Smooth muscle cell of the brain vasculature (primary cell): ENCODE measurements around the gene WWC2.
"Not testable (repeated sequence)": the region's sequence is repeated elsewhere in the genome, so short reads cannot be mapped to it uniquely, and the experiment has no call there.

Experiments
- DNase-seq: peaks from one replicate; pipeline ENCODE4 v3.0.0-alpha.2; 2012; ENCODE audit warnings: low read depth, low spot score

The WWC2 gene

DNA sequence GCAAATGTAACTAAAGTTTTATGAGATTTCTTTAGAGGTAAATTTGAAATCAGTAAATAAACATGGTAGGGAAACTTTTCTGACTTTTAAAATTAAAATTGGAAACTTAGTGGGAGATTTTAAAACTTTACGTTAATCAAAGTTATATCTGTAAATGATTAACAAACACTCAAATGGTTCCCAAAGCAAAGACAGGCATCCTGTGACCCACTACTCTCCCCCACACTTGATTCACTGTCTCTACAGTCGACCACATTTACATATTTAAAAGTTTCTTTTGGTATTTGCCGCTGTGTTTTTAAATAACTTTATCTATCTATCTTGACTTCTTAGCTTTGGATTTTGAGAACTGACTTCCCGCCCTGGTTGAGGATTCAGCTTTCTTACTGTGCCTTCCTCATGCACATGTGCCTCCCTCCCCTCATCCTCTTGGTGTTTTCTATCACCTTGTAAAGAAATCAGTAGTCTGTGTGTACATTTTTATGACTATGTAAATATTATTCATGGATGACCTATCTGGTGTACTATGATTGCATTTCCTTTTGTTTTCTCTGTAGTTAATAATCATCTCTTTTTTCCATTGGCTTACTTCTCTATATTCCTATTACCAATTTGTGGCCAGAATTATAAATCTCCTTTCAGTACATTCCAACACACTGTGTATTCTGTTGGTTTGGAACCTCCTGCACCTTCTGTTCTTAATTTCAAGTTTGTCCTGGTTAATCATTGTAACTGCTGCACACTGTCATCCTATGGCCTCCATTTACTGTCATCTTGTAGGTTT lies 72.6 kb downstream of the WWC2 start:
- DNase-seq, result no peak

DNA sequence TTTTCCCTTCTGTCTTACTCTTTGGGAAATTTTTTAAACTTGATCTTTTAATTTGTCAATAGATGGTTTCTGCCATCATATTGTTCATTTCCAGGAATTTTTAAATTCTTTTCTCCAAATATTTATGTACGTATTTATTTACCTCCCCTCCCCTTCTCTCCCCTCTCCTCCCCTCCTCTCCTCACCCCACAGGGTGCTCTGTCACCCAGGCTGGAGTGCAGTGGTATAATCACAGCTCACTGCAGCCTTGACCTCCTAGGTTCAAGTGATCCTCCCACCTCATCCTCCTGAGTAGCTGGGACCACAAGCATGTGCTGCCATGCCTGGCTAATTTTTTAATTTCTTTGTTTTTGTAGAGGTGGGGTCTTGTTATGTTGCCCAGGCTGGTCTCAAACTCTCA lies 73.8 kb downstream of the WWC2 start:
- DNase-seq, result no peak

DNA sequence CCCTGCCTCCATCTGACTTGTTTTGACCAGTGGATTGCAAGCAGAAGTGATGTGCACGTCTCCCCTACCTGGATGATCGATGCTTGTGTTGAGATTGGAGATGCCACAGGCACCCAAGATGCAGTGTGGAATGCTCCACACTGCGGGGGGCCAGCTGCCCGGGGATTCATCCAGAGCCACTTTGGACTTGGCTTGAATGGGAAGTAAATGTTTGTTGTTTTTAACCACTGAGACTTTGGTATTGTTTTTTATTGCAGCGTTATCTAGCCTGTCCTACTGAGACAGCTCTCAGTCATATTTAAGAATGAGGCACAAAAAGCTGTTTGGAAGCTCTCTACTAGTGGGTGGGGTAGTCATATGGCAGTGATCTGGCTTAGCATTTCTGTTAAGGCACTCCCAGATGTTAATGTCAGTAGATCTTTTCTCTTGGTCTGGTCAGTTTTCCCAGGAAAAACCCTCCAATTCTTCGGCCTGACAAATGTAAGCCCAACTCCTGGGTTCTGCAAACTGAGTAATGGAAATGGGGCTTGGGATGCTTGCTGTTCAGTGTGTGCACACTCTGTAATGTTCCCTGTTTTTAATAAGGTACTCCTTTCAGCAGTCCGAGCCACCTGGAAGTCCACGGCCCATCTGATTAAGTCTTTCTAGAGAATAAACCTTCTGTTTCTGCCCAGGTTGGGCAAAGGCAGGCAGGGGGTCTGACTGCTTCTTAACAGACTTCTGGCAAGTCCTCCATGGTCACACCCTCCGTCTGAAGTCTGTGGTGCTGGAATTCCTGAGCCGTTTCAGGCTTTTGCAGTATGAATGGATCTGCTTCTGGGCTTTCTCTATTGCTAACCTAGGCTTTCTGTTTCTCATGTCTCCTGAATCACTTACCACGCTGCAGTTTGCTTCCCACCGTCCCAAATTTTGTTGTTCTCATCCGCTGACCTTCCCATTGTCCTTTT lies 74.8 kb downstream of the WWC2 start:
- DNase-seq, result no peak

DNA sequence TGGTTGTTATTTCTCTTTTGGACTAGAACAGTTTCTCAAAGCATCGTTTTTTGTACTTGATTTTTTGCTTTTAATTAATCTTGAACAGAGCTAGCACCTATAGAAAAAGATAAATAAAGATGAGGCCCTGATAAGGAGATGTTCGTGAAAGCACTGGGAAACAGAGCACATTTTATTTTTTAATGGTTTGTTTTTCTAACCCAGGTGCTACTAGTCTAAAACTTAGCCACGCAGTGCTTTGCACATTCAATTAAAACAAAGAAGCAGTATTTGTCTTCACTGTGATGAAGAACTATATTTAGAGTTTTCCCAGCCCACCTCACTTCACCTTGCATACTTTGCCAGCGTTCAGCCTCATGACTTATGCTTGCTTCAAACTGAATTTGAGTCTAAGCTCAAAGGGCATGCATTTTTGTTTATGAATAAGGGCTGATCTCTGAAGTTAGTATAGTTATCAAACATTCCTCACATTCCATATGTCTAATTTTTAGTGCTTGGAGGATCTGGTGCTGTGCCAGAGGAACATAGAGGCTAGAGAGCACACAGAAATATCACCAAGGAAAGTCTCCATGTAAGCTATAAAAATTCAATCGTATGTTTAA lies 76.7 kb downstream of the WWC2 start:
- DNase-seq, result no peak

DNA sequence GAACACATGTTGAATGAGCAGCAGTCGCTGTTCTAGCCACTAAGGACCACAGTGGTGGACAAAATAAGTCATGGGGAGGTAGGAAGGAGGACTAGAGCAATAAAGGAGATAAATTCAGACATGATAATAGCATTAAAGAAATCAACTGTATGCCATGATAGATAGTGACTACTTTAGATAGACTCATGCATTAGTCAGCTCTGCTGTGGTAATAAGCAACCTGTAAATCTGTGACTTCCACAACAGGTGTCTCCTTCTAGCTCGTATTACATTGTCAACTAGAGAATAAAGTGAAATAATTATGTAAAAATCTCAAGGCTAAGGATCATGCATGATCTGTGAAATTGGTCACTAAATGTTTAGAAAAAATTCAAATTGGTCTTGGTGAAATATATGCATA lies 77.9 kb downstream of the WWC2 start:
- no peak for DNase-seq

DNA sequence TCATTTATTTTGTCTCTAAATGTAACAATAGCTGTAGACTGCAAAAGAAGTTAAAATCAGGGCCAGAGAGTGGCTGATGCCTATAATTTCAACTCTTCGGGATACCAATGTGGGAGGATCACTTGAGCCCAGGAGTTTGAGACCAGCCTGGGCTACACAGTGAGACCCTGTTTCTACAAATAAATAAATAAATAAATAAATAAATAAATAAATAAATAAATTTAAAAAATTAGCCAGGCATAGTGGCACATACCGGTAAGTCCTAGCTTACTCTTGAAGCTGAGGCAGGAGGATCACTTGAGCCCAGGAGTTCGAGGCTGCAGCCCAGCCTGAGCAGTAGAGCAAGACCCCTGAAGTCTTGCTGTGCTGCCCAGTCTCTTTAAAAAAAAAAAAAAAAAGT lies 79.1 kb downstream of the WWC2 start:
- no peak for DNase-seq

DNA sequence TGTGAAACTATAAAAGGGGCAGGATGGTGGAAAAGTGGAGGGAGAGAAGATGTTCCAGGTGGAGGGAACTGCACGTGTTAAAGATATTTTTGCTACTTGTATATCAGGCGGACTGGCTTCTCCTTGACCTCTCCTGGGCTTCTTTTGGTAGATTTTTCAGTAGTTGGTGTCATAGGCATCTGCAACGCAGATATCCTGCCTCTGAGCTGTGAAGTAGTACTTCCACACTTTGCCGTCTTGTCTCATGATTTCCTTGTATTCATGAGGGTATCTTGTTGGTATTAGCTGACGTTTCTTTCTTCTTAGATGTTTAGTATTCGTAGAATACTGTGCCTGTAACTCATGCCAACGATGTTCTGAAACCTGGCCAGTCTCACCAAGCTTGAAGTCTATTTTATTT lies 81.0 kb downstream of the WWC2 start:
- no peak for DNase-seq

DNA sequence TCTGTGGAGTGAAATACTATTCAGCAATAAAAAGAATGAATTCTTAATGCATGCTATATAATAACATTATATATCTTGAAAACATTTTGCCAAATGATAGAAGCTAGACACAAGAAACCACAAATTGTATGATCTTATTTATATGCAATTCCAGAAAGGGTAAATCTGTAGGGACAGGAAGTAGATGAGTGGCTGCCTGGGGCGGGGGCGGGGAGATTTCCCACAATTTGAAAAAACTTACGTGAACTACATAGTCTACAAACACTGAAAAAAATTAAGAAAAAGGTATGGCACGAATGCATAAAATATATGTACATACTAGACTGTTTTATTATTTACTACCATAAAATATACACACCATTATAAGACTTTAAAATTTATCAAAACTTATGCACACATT lies 81.6 kb downstream of the WWC2 start:
- DNase-seq, result no peak

DNA sequence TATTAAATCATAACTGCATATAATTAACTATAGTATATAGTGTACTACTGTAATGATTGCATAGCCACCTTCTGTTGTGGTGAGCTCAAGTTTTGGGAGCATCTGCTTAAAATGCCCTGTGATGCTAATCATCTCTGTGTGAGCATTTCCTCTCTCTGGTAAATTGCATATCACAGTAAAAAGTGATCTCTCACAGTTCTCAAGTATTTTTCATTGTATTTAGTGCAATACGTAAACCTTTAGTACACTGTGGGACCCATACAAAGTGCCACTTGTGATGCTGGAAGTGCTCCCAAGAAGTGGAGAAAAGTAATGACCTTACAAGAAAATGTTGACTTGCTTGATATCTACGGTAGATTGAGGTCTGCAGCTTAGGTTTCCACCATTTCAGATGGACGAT lies 82.0 kb downstream of the WWC2 start:
- DNase-seq, result no peak

DNA sequence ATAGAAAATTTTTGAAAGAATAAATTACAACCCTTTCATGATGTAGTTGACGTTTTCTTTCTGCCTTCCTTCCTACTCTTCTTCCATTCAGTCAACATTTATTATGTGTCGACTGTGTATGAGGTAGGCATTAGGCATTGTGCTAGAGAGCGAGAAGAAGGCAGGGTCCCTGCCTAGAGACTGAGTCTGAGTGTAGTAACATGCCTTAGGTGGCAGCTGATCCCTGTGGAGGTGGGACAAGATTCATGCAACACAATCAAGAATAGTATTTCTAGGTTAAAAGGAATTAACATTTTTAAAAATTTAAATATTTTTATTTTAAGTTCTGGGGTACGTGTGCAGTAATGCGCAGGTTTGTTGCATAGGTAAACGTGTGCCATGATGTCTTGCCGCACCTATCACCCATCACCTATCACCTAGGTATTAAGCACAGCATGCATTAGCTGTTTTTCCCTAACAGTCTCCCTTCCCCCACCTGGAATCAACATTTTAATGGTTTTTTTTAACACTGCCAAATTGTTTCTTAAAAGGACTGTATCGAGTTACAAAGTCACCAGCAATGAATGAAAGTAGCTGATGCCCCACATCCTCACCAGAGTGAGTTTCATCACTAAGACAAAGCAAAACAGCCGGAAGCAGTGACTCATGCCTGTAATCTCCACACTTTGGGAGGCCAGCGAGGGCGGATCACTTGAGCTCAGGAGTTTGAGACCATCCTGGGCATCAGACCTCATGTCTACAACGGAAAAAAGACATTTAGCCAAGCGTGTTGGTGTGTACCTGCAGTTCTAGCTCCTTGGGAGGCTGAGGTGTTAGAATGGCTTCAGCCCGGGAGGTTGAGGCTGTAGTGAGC lies 84.0 kb downstream of the WWC2 start:
- DNase-seq, result no peak

DNA sequence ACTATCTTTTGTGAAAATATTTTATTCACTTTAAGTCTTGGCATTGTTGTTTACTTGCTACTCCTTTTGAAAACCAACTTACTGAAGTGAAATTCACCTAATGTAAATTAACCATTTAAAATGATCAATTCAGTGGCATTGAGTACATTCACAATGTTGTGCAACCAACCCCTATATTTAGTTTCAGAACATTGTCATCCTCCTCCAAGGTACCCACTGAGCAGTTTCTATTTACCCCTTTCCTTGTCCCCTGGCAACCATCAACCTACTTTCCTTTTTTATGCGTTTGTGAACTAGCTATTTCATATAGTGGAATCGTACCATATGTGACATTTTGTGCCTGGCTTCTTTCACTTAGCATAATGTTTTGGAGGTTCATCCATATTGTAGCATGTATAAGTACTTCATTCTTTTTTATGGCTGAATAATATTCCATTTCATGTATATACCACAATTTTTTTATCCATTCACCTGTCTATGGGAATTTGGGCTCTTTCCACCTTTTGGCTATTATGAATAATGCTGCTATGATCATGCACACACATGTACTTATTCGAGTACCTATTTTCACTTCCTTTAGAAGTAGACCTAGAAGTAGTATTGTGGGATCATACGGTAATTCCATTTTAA lies 85.0 kb downstream of the WWC2 start:
- DNase-seq, result no peak

DNA sequence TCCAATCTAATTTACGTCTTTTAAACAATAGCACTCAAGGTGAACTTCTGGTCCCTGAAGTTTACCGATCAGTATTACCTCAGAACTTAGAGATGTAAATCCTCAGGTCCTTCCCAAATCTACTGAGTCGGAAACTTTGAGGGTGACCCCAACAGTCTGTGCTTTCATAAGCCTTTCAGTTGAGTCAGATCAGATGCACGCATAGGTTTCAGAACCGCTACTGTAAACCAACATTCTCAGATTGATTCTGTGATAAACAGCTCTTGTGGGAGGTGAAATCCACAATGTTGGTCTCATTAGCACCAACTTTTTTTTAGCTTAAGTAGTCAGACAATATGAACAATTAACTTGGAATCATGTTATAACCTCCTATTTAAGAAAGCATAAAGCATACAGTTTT lies 86.0 kb downstream of the WWC2 start:
- DNase-seq, result no peak

DNA sequence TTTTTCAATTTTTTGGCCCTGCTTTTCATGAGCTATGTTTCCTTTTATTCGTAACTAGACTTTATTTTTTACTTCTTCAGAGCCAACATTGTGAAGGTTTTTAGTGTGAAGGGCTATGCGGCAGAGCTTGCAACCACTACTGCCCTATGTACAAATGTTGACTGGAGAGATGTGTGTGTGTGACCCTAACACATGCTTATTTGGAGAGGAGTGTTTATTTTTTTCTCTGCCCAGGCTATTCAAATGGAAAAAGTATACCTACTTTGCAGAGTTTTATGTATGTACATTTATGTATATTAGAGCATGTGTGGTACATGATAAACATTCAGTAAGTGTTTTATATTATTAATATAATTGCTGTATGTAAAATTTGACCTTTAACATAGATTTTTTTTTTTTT lies 86.5 kb downstream of the WWC2 start:
- no peak for DNase-seq

DNA sequence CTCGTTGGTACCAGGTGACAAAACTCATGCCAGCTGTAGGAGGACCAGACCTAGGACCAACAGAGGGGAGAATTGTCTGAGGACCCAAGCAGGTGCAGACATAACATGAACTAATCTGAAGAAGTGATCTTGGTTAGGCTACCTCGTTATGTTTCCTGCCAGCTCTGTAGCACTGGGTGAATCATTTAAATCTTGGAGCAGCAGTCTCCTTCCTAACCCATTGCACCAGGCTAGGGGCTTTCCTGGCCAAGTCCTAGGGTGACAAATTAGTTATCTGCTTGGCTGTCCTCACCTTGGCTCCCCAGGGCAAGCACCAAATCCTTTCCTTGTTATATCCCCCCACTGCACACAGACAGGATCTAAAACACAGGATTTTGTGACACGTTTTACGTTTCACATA lies 87.8 kb downstream of the WWC2 start:
- DNase-seq, result no peak

DNA sequence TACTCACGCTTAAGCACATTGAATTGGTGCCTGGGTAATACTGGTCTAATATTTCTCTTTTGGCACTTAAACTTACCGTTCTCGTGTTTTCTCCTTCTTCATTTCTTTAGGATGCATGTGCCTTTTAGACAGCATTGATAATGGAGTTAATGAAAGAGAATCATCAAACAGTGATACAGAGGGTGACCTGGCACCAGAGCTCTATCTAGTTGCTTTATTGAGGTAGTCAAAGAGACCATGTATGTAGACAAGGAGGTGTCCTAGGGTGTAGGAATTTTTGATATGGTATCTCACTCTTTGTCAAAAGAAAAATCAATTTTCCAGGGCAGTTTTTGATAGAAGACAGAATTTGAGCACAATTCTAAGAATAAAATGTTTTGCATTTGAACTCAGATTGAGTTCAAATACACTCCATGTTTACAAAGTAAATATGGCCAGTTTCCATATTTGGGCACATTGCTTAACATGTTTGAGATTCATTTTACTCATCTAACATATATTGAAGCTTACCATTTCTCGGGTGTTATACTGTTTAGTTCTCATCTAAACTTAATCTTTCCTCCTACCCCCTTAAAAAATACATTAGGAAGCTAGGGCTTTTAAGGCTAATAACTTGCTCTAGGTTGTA lies 92.0 kb downstream of the WWC2 start:
- DNase-seq, result no peak

DNA sequence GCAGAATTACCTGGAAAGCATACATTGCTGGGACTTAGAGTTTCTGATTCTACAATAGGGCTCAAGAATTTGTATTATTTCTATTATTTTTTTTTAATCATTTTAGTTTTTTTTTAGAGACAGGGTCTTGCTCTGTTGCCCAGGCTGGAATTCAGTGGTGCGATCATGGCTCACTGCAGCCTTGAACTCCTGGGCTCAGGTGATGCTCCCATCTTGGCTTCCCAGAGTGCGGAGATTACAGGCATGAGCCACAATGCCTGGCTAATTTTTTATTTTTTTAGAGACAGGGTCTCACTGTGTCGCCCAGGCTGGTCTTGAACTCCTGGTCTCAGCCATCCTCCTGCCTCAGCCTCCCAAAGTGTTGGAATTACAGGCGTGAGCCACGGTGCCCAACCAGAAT lies 92.6 kb downstream of the WWC2 start:
- no peak for DNase-seq

DNA sequence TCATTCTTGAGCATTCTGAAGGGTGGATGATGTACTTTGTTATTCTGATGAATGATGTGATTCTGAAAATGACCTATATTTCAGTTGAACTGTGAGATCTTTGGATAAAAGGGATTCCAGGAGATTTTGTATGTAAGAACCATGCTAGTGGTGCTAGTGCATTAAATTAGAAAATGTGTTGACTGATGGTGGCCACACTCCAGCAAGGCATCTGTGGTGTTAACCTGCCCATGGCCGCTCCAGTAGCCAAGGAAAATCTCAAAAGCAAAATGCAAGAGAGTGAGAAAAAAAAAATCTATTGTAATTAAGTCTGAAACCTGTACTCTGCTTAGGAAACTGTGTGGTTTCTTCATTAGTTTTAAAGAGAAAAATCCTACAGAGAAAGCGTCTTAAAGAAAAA lies 93.5 kb downstream of the WWC2 start:
- DNase-seq, result no peak

DNA sequence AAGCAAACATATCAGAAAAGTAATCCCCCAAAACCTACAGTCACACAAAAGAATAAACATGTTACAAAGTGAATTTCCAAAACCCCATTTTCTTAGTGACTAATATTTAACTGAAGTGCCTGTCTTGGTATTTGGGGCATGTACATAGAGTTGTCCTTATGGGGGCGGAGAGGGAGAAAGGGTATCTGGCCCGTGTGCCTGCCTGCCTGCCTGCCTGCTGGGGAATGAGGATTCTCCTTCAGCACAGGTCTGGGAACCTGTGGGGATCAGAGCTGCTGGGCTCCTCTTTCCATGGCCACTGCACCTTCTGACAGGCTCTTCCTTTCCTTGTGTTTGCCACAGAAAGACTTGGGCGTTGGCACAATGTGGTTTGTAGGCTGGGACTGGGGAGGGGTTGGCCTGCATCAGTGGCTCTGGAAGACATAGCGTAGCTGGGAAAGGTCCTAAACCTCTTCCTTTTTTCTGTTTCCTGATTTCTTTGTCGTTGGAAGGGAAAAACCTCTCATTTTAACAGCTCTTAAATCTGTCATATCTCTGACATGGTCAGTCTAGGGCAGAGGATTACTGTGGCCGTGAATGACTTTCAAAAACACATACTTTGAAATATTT lies 94.8 kb downstream of the WWC2 start:
- not testable (repeated sequence) for DNase-seq

DNA sequence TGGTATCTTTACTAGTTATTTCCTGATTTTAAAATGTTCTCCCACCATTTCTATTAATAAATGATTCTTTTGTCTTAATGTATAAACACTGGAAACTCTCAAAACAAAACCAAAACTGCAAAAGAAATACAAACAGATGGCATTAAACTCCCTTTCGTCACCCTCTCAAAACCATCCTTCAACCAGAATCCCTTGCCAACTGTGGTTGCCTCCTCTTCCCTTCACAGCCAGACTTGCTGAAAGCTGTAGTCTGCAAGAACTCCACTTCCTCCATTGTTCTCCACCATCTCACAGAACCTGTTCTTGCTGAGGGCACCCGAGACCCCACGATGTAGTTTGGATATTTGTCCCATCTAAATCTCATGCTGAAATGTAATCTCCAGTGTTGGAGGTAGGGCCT lies 96.5 kb downstream of the WWC2 start:
- no peak for DNase-seq

DNA sequence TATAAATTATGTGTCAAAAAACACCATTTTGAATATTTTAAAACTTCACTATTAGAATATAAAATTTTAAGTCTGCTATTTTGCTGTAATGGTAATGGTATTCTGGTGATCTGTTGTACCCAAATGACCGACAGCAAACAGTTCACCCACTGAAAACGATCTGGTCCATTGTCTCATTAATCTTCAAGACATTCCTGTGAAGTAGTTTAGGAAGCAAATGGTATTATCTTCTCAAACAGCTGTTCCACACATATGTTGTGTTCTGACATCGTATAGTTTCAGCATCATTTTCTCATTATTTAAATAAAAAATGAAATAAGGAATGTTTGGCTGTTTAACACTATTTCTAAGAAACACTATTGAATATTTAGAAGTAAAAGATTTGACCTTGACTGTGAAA lies 98.1 kb downstream of the WWC2 start:
- DNase-seq, result no peak
